Measurements from ENCODE around the gene ZCRB1. TPM values are rescaled to one million over a fixed set of nuclear protein-coding genes. Genes with fewer than 3 reads are reported as not detected.

ZCRB1 gene
- total RNA-seq, 2 donors from 2014 or later = 89.2 to 113 TPM

DNA sequence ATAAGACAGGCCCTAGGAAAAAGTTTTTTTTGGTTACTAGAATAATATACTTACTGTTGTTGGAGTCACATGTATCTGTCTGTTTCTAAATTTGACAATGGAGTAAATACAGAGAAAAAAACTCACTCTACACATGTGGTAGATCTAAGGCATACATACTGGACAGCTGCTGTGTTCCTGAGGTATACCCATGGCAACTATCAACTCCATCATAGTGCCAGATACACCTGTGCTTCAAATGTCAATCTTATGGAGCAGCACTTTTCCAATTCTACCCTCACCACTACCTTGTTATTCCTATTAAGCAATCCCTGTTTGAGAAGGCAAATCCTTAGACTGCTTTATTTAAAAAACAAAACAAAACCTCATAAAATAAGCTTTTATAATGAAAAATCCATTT lies 3.3 kb downstream of the ZCRB1 start:
- peaks cover 14 to 17% of the 10 kb centered on the region in 2 donors for H3K36me3 Mint-ChIP-seq (ENCODE audit: insufficient read depth in 2 of 2)
- no peaks in the 10 kb centered on the region for H3K27me3 Mint-ChIP-seq (ENCODE audit: low read depth)
- H3K4me3 Mint-ChIP-seq = no peak overlapping the region
- no peak overlapping the region for H3K27ac Mint-ChIP-seq
- ATAC-seq (replicated peaks in 1 of 2) (no peak), DNase-seq (no peak)
- H3K9me3 Mint-ChIP-seq = no peaks in the 10 kb centered on the region
- H3K4me1 Mint-ChIP-seq (ENCODE audit: low read depth) = peaks cover 11% of the 10 kb centered on the region

DNA sequence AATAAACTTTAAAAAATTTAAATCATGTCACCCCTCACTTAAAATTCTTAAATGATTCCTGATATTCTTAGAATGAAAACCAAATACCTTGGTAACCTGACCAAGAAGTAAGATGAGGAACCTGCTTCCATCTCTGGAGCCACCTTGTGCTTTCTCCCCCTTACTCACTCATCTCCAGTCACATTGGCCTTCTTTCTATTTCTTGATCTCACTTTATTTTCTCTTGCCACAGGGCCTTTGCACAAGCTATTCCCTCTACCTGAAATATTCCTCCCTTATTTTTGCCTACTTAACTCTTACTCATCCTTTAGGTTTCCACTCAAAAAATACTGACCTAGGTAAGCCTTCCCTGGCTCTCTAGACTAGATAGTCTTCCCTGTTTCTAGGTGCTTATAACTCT lies 5.1 kb downstream of the ZCRB1 start:
- ATAC-seq (replicated peaks in 1 of 2) = no peak
- peaks cover 4 to 16% of the 10 kb centered on the region in 2 donors for H3K36me3 Mint-ChIP-seq (ENCODE audit: insufficient read depth in 2 of 2)
- H3K4me1 Mint-ChIP-seq (ENCODE audit: low read depth) = no peaks in the 10 kb centered on the region
- no peaks in the 10 kb centered on the region for H3K27me3 Mint-ChIP-seq (ENCODE audit: low read depth)
- no peak for DNase-seq
- H3K4me3 Mint-ChIP-seq = no peak overlapping the region
- no peak overlapping the region for H3K27ac Mint-ChIP-seq
- no peaks in the 10 kb centered on the region for H3K9me3 Mint-ChIP-seq

DNA sequence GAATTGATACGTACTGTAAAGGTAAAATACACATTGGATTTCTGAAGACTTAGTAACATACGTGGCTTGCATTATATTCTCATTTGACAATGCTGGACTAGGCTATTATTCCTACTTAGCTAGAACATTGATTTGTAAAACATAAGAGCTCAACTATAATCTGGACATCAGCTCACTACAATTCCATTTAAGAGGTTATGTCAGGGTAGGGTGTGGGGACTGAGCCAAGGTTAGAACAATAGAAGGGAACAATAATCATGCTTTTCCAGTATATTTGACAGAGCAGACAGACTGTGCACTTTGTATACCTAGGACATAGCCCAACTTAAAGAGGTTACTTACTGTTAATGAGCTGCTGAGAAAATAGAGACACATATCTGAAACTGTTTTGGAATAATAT lies 10.8 kb downstream of the ZCRB1 start:
- peaks cover under 1 to 14% of the 10 kb centered on the region in 2 donors for H3K36me3 Mint-ChIP-seq (ENCODE audit: insufficient read depth in 2 of 2)
- H3K4me1 Mint-ChIP-seq (ENCODE audit: low read depth) = no peaks in the 10 kb centered on the region
- H3K4me3 Mint-ChIP-seq = no peak overlapping the region
- DNase-seq = no peak
- no peak for ATAC-seq (replicated peaks in 1 of 2)
- no peak overlapping the region for H3K27ac Mint-ChIP-seq
- H3K9me3 Mint-ChIP-seq = no peaks in the 10 kb centered on the region
- no peaks in the 10 kb centered on the region for H3K27me3 Mint-ChIP-seq (ENCODE audit: low read depth)

DNA sequence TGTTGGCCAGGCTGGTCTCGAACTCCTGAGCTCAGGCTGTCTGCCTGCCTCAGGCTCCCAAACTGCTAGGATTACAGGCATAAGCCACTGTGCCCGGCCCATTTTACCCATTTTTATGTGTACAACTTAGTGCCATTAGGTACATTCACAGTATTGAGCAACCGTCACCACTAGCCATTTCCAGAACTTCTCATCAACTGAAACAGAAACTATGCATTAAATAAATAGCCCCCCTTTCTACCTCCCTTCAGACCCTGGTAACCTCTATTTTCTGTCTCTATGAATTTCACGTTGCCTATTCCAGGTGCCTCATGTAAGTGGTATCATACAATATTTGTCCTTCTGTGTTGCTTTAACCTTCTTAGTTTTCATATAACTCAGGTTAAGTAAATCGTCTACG lies 15.9 kb downstream of the ZCRB1 start:
- Mint-ChIP-seq H3K4me1 (ENCODE audit: low read depth) (no peaks in the 10 kb centered on the region), H3K27ac (no peak overlapping the region)

DNA sequence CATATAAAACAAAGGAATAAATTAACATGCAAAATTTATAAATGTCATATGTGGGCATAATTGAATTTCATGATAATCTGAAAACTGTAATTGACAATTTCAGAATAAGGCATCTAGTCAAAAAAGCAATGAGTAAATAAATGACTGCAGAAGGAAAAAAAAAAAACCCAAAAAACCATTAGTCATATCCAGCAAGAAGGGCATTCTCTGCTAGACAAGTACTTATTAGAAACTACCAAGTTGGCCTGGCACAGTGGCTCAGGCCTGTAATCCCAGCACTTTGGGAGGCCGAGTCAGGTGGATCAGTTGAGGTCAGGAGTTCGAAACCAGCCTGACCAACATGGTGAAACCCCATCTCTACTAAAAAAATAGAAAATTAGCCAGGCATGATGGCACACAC lies 17.5 kb downstream of the ZCRB1 start:
- Mint-ChIP-seq H3K4me3 (no peak overlapping the region), H3K4me1 (ENCODE audit: low read depth) (no peaks in the 10 kb centered on the region)
- ATAC-seq (replicated peaks in 1 of 2) = peak in 1 of 2 donors; percentile 35

More for the DNA sequence above, 15.9 kb downstream of the ZCRB1 start:
- no peak for ATAC-seq (replicated peaks in 1 of 2)
- Mint-ChIP-seq H3K4me3 (no peak overlapping the region), H3K36me3 (ENCODE audit: insufficient read depth in 2 of 2) (peaks cover 0 to 7% of the 10 kb centered on the region in 2 donors), H3K27me3 (ENCODE audit: low read depth) (no peaks in the 10 kb centered on the region), H3K9me3 (no peaks in the 10 kb centered on the region)
- DNase-seq = no peak

DNA sequence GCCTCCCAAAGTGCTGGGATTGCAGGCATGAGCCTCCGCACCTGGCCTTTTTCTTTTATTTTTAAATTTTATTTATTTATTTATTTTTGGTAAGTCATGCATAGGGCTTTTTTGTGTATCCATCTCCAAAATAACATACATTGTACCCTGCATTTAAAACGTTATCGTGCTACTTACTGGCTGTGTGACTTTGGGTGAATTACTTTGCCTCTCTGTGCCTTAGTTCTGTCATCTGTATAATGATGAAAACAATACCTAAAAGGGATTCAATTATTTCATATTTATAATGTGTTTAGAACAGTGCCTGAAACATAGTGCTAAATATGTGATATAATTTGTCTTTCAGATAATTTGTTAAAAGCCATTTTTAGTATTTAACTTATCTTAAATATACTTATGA lies 19.6 kb downstream of the ZCRB1 start:
- Mint-ChIP-seq H3K27ac (no peak overlapping the region), H3K36me3 (ENCODE audit: insufficient read depth in 2 of 2) (peaks cover 0 to 1% of the 10 kb centered on the region in 2 donors), H3K4me3 (no peak overlapping the region), H3K9me3 (no peaks in the 10 kb centered on the region), H3K27me3 (ENCODE audit: low read depth) (no peaks in the 10 kb centered on the region), H3K4me1 (ENCODE audit: low read depth) (no peaks in the 10 kb centered on the region)
- DNase-seq (no peak), ATAC-seq (replicated peaks in 1 of 2) (no peak)

More for the DNA sequence above, 17.5 kb downstream of the ZCRB1 start:
- Mint-ChIP-seq H3K27ac (peak overlapping the region; percentile 33), H3K9me3 (no peaks in the 10 kb centered on the region), H3K36me3 (ENCODE audit: insufficient read depth in 2 of 2) (peaks cover 0 to 1% of the 10 kb centered on the region in 2 donors), H3K27me3 (ENCODE audit: low read depth) (no peaks in the 10 kb centered on the region)
- no peak for DNase-seq

DNA sequence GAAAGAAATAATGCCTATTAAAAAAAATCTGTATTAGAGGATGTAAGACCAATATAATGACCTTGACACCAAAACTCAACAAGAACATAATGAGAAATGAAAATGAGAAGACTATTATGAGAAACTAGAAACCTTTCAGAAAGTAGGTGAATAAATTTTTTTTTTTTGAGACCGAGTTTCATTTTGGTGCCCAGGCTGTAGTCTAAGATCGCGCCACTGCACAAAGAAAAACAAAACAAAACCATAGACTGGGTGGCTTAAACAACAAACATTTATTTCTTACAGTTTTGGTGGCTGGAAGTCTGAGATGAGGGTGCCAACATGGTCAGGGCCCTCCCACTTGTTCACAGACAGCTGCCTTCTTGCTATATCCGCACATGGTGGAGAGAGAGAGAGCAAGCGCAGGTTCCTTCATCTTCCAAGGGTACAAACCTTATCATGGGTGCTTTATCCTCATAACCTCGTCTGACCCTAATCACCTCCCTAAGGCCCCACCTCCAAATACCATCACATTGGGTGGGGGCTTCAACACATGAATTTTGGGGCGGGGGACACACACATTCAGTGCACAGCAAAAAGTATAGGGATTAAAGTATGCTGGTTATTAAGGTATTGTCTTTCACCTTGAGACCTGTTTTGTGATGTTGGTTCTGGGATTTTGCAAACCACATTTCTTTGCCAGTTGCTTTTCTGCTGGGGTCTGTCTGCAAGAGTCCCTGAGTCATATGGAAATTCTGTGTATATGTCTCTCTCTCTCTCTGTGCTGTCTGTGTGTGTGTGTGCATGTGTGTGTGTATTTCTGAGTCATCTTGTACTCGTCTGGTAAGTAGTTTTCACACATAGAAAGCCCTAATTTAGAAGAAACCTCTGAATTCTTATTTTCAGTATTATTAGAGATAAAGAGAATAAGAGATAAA lies 26.2 kb downstream of the ZCRB1 start:
- Mint-ChIP-seq H3K4me1 (ENCODE audit: low read depth) (peaks cover 25% of the 10 kb centered on the region), H3K9me3 (no peaks in the 10 kb centered on the region), H3K4me3 (peak overlapping the region; percentile 46 to 58), H3K36me3 (ENCODE audit: insufficient read depth in 2 of 2) (no peaks in the 10 kb centered on the region), H3K27me3 (ENCODE audit: low read depth) (no peaks in the 10 kb centered on the region), H3K27ac (peak overlapping the region; percentile 32)
- DNase-seq = peak; percentile 63 to 79
- ATAC-seq (replicated peaks in 1 of 2) = peak; percentile 97 to 99

DNA sequence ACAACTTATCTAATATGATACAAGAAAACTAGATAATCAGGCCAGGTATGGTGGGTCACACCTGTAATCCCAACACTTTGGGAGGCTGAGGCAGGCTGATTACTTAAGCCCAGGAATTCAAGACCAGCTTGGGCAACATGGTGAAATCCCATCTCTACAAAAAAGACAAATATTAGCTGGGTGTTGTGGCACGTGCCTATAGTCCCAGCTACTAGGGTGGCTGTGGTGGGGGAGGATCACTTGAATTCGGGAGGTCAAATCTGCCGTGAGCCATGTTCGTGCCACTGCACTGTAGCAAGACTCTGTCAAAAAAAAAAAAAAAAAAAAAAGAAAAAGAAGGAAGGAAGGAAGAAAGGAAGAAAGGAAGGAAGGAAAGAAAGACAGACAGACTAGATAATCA lies 27.0 kb downstream of the ZCRB1 start:
- peaks cover 25% of the 10 kb centered on the region for H3K4me1 Mint-ChIP-seq (ENCODE audit: low read depth)
- H3K4me3 Mint-ChIP-seq = peak overlapping the region; percentile 12 to 46
- H3K36me3 Mint-ChIP-seq (ENCODE audit: insufficient read depth in 2 of 2) = no peaks in the 10 kb centered on the region
- H3K27ac Mint-ChIP-seq = peak overlapping the region; percentile 77
- H3K9me3 Mint-ChIP-seq = no peaks in the 10 kb centered on the region
- H3K27me3 Mint-ChIP-seq (ENCODE audit: low read depth) = no peaks in the 10 kb centered on the region
- ATAC-seq (replicated peaks in 1 of 2) = no peak
- no peak for DNase-seq

DNA sequence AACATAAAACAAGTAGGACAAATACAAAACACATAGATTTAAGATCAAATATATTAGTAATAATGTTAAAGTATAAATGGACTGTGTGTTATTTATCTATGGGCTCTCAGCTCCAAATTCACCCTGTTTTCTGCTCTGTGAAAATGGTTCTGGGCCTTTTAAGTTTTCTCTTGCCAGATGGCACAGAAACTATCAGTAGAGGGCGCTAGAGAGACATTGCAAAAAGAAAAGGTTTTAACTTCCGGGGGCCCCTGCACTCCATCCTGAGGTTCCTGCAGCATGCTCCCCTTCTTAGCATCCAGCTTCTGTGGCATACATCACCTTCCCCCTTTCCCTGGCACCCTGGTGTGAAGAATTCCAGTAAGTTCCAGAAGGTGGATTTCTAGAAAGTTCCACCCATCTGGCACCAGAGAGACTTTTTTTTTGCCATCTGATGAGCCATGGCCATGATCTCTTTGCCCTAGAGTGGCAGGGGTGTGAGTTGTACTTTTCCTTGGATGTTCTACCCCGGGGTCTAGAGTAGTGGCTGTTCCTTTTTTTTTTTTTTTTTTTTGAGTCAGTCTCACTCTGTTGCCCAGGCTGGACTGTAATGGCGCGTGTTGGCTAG lies 29.3 kb downstream of the ZCRB1 start:
- H3K9me3 Mint-ChIP-seq = no peaks in the 10 kb centered on the region
- H3K4me3 Mint-ChIP-seq = no peak overlapping the region
- H3K4me1 Mint-ChIP-seq (ENCODE audit: low read depth) = peaks cover 25% of the 10 kb centered on the region
- H3K36me3 Mint-ChIP-seq (ENCODE audit: insufficient read depth in 2 of 2) = no peaks in the 10 kb centered on the region
- ATAC-seq (replicated peaks in 1 of 2) = no peak
- H3K27me3 Mint-ChIP-seq (ENCODE audit: low read depth) = no peaks in the 10 kb centered on the region
- H3K27ac Mint-ChIP-seq = no peak overlapping the region
- no peak for DNase-seq

DNA sequence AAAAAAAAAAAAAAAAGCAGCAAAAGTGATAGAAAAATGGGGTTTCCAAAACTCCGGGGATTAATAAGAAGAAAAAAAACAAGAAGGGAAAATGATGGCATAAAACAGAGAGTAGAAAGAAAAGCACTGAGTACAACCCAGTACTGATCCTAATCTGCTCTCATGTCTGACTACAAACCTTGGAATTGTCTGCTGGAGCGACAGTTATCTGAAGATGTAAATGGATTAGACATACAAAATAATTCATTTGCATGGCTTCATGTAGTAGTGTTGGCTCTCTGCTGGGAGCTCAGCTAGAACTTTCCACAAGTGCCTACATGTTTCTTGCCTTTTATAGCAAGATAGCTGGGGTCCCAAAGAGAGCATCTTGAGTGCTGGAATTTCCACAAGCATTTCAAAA lies 34.2 kb downstream of the ZCRB1 start:
- DNase-seq = no peak

DNA sequence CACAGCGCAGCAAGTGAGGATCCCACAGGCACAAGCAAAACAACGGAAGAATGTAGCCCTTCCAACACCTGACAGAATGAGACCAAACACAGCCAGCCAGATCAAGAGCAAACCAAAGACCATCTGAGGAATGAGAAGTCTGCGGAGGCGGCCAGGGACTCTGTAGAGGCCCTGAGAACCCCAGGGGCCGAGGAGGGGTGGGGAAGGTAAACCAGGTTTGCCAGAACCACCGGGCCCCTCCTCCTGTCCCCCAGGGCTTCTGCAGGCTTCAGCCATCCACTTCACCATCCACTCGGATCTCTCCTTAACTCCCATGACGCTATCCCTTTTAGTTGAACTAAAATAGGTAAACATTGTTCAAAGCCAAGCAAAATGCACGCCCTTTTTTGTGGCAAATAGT lies 37.4 kb downstream of the ZCRB1 start:
- Mint-ChIP-seq H3K4me1 (ENCODE audit: low read depth) (no peaks in the 10 kb centered on the region), H3K27me3 (ENCODE audit: low read depth) (peaks cover 4% of the 10 kb centered on the region), H3K9me3 (no peaks in the 10 kb centered on the region), H3K36me3 (ENCODE audit: insufficient read depth in 2 of 2) (no peaks in the 10 kb centered on the region), H3K4me3 (no peak overlapping the region), H3K27ac (no peak overlapping the region)
- ATAC-seq (replicated peaks in 1 of 2) = no peak
- no peak for DNase-seq

More for the DNA sequence above, 34.2 kb downstream of the ZCRB1 start:
- Mint-ChIP-seq H3K36me3 (ENCODE audit: insufficient read depth in 2 of 2) (no peaks in the 10 kb centered on the region), H3K4me3 (no peak overlapping the region), H3K4me1 (ENCODE audit: low read depth) (no peaks in the 10 kb centered on the region), H3K9me3 (no peaks in the 10 kb centered on the region), H3K27me3 (ENCODE audit: low read depth) (peaks cover 4% of the 10 kb centered on the region), H3K27ac (no peak overlapping the region)
- no peak for ATAC-seq (replicated peaks in 1 of 2)

DNA sequence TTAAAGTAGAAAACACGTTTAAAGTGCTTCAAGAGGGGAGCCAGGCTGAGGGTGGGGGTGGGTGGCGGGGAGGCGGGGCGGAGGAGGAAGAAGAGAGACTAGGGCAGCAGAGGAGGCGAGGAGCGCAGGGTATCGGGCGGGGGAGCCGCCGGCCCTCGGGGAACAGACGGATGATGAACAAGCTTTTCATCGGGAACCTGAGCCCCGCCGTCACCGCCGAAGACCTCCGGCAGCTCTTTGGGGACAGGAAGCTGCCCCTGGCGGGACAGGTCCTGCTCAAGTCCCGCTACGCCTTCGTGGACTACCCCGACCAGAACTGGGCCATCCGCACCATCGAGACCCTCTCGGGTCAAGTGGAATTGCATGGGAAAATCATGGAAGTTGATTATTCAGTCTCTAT lies 39.2 kb downstream of the ZCRB1 start:
- ATAC-seq (replicated peaks in 1 of 2) (no peak), DNase-seq (no peak)
- Mint-ChIP-seq H3K4me3 (no peak overlapping the region), H3K36me3 (ENCODE audit: insufficient read depth in 2 of 2) (no peaks in the 10 kb centered on the region), H3K9me3 (no peaks in the 10 kb centered on the region), H3K27me3 (ENCODE audit: low read depth) (peaks cover 4% of the 10 kb centered on the region), H3K4me1 (ENCODE audit: low read depth) (no peaks in the 10 kb centered on the region), H3K27ac (no peak overlapping the region)

DNA sequence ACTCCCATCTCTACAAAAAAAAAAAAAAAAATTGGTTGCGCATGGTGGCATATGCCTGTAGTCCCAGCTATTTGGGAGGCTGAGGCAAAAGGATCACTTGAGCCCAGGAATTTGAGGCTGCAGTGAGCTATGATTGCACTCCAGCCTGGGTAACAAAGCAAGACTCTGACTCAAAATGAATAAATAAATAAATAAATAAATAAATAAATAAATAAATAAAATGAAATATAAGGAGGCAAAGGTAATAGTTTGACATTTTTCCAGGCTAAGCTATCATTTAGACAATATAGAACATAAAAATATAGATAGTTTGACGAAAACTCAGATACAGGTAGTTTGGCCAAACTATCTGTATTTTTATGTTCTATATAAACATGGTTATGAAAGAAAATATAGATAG lies 40.5 kb downstream of the ZCRB1 start:
- no peaks in the 10 kb centered on the region for H3K36me3 Mint-ChIP-seq (ENCODE audit: insufficient read depth in 2 of 2)
- DNase-seq (no peak), ATAC-seq (replicated peaks in 1 of 2) (no peak)
- H3K4me3 Mint-ChIP-seq = no peak overlapping the region
- H3K4me1 Mint-ChIP-seq (ENCODE audit: low read depth) = no peaks in the 10 kb centered on the region
- H3K27me3 Mint-ChIP-seq (ENCODE audit: low read depth) = peaks cover 4% of the 10 kb centered on the region
- H3K27ac Mint-ChIP-seq = no peak overlapping the region
- H3K9me3 Mint-ChIP-seq = no peaks in the 10 kb centered on the region
